HS-5 (cell line): ENCODE results near the gene NIM1K.
"Not testable (repeated sequence)": the region's sequence is repeated elsewhere in the genome, so short reads cannot be mapped to it uniquely, and the experiment has no call there.

ENCODE experiments used
- DNase-seq: peaks from one replicate; pipeline ENCODE4 v3.0.0-alpha.2; 2012; ENCODE audit warnings: low read depth

Gene NIM1K

DNA sequence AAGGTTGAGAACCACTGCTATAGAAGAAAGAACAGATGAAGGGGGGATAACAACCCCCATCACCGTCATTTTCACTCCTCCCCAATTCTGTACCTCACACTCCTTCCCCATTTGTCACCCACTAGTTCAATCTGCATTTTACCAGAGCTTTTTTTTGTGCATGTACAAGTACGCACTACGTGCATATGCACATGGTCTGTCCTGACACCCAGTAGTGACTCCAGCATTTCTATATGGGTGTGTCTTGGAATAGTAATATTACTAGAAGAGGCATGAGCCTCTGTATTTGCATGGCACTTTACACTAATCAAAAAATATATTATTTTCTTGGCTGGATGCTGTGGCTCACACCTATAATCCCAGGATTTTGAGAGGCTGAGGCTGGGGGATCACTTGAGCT, 38.7 kb downstream of the NIM1K start:
- DNase-seq: no peak

DNA sequence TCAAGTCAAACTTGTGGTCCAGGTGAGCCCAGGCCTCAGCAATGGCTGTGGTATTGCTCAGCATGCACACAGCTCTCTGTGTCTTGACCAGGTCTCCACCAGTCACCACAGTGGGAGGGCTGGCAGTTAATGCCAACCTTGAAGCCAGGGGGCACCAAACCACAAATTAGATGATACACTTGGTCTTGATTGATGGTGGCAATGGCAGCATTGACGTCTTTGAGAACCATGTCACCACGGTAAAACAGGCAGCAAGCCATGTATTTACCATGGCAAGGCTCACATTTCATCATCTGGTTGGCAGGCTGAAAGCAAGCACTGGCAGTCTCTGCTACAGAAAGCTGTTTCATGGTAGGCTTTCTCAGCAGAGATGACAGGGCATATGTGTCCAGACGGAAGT, 40.0 kb downstream of the NIM1K start:
- no peak for DNase-seq

DNA sequence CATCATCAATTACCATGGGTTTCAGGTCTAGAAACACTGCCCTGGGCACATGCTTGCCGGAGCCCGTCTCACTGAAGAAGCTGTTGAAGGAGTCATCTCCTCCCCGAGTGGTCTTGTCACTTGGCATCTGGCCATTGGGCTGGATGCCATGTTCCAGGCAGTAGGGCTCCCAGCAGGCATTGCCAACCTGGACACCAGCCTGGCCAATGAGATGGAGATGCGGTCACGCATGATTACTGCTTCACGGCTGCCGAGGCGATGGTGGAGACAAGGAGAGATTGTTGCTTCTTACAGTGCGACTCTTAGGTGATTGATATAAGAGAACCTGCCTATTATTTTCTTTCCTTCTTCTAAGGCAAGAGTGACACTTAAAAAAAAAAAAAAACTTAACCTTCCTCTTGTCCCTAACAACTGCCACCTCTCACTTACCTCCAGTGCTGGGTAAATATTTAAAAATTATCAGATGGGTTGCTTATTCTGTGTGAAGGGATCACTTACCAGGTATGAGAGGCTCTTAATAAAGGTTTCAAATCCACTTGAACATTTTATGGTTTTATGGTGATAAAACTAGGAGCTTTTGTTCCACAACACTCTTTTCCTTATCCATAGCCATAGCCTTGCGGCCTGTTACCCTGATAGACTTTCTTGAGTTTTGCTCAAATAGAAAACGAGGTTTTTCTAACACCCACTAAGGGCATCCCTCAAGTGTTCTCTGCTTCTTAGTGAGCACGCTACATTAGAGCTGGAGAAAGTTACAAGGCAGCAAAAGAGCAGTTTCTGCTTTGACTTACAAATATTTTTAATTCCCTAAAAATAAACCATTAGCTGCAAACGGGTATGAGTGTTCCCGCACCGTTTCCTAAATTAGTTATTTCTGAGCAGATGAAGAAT, 41.2 kb downstream of the NIM1K start:
- DNase-seq: no peak

DNA sequence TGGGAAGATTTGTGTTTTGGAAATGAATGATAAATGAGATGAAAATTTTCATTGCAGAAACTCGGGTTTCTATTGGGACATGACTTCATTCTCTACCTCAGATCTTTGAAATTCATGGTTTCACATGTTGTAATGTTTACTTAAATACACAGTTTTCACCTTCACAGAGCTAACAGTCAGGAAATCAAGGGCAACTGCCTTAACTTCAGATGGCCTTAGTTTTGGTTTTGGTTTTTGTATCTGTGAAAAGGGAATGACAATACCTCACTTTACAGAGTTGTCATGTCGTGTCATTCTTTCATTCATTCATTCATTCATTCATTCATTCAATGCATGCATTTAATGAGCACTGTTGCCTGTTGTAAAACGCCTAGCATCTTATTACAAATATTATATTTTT, 41.9 kb downstream of the NIM1K start:
- no peak for DNase-seq

- DNase-seq: no peak
These were observed 44.8 kb downstream of the NIM1K start for GRCh38 chr5:43236653-43237355.

GRCh38 chr5:43242196-43242595, 50.2 kb downstream of the NIM1K start:
- no peak for DNase-seq

DNA sequence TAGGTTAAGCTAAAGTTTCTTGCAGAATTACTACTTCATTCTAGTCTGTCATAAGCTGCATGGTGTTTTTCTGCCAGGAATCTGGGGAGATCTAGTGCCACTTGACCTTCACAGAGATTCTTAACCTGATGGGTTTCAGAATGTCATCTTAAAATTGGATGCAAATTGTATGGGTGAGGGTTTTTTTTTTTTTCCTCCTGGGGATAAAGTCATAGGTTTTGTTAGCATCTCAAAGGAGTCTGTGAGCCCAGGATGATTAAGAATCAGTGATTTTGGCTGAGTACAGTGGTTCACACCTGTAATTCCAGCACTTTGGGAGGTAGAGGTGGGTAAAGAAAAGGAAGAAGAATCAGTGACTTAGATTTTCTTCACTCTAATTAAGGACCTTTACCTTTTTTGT, 51.2 kb downstream of the NIM1K start:
- no peak for DNase-seq

- DNase-seq: no peak
These were observed 53.0 kb downstream of the NIM1K start for GRCh38 chr5:43244823-43245565.

DNA sequence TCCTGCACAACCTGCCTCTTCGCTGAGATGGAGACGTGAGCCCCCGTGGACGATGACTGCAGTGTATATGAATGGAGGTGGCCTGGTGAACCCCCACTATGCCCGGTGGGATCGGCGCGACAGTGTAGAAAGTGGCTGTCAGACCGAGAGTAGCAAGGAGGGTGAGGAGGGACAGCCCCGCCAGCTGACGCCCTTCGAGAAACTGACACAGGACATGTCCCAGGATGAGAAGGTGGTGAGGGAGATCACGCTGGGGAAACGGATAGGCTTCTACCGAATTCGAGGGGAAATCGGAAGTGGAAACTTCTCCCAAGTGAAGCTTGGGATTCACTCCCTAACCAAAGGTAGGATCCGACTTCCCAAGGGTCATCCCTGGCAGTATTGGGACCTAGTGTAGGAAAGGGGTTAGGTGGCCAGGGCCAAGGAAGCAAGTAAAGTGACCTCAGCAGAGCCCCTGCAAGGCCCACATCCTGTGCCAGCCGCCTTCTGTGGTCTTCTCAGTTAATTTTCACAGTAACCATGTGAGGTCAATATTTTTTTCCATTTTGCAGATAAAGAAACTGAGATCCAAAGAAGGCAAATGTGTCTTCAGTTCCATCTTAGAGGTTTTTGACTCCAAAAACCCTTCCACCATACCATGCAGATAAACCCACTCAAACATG, 53.8 kb downstream of the NIM1K start:
- no peak for DNase-seq

- DNase-seq: no peak
These were observed 59.7 kb downstream of the NIM1K start for GRCh38 chr5:43251754-43252153.

DNA sequence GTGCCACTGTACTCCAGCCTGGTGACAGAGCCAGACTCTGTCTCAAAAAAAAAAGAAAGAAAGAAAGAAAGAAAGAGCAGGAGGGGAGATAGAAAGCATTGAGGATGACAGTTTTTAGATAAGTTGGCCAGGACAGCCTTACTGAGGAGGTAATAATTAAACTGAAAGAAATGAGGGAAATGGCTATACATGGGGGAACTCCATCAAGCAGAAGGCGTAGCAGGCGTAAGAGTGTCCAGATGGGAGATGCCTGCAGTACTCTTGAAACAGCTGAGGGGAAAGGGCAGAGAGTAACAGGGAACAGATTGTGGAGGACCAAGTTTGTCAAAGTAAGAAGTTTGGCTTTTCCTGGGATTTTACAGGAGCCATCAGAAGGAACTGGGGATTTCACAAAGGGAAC, 63.7 kb downstream of the NIM1K start:
- no peak for DNase-seq

- no peak for DNase-seq
These were observed 64.4 kb downstream of the NIM1K start for GRCh38 chr5:43256261-43256966.

- no peak for DNase-seq
These were observed 66.1 kb downstream of the NIM1K start for GRCh38 chr5:43258116-43258515.

- DNase-seq: not testable (repeated sequence)
These were observed 70.2 kb downstream of the NIM1K start for GRCh38 chr5:43262269-43262668.

DNA sequence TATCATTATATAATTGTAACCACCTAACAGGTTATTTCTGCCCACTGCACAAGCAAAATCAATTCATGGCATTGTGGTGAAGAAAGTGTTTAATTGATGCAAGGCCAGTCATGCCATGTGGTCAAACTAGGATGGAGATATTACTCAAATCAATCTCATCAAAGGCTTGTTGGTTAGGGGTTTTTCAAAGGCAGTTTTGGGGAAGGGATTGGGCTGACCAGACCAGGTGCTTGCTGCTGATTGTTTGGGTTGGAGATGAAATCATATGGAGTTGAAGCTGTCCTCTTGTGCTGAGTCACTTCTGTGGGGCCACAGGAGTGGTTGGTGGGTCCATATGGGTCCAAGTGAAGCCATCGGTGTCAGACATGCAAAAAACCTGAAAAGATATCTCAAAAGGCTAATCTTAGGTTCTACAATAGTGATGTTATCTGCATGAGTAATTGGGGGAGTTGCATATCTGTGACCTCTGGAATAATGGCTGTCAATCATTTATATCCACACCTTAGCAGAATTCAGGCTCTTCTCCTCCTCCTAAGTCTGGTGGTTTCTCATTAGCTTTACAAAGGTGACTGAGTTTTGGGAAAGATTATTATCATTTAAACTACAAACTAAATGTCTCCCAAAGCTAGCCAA, 76.3 kb downstream of the NIM1K start:
- no peak for DNase-seq

- no peak for DNase-seq
These were observed 78.6 kb downstream of the NIM1K start for GRCh38 chr5:43270645-43271044.

- no peak for DNase-seq
These were observed 81.5 kb downstream of the NIM1K start for GRCh38 chr5:43273552-43273951.

GRCh38 chr5:43274435-43275114, 82.5 kb downstream of the NIM1K start:
- DNase-seq: no peak

GRCh38 chr5:43275391-43275790, 83.4 kb downstream of the NIM1K start:
- no peak for DNase-seq

DNA sequence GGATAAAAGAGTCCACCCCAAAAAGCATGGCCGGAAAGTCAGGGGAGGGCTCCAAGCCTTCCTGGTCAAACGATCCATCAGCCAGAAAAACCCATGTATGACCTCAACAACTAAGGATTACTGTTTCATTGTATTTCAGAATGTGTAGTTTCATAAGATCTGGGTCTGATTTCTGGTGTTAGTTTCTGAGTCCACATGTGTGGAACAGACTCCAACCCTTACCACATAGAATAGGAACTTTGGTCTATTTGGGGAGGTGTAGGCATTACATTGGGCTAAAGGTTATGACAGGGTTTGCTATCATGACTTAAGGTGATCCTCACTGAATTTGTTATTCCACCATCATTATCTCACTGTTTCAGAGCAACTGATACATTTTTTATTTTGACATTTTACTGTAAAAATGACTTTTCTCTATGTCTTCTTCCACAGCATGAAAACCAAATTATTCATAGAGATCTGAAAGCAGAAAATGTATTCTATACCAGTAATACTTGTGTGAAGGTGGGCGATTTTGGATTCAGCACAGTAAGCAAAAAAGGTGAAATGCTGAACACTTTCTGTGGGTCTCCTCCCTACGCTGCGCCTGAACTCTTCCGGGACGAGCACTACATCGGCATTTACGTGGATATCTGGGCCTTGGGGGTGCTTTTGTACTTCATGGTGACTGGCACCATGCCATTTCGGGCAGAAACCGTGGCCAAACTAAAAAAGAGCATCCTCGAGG, 87.7 kb downstream of the NIM1K start:
- no peak for DNase-seq
